Epithelial cell of proximal tubule (primary cell): ENCODE results near the gene WNT2B. TPM values are rescaled to one million over a fixed set of nuclear protein-coding genes. Genes with fewer than 3 reads are reported as not detected.
A peak's percentile ranks its signal among the peaks of the same experiment; 100 is the strongest.

Experiments
- DNase-seq: peaks from one replicate; pipeline ENCODE4 v3.0.0-alpha.2; 2011; ENCODE audit warnings: low read depth
- H3K4me3 ChIP-seq: 2 replicates; pipeline ENCODE4 v1.5.1; 2011; ENCODE audit warnings: low read depth, mild to moderate bottlenecking, low read length
- total RNA-seq: library from RNA; depleted of rRNA; stranded (reverse); fragments of >200 nt; gene quantifications from 2 replicates; pipeline ENCODE4 v1.2.3, GENCODE V29; 2015
- TF ChIP-seq, protein P1 (sequence below): conservative IDR thresholded peaks from 2 replicates; pipeline ENCODE4 v1.5.1; 2012; ENCODE audit warnings: low read depth, mild to moderate bottlenecking, low read length

Gene WNT2B
- total RNA-seq, 1 donor from 2014 or later: 4.8 TPM

DNA sequence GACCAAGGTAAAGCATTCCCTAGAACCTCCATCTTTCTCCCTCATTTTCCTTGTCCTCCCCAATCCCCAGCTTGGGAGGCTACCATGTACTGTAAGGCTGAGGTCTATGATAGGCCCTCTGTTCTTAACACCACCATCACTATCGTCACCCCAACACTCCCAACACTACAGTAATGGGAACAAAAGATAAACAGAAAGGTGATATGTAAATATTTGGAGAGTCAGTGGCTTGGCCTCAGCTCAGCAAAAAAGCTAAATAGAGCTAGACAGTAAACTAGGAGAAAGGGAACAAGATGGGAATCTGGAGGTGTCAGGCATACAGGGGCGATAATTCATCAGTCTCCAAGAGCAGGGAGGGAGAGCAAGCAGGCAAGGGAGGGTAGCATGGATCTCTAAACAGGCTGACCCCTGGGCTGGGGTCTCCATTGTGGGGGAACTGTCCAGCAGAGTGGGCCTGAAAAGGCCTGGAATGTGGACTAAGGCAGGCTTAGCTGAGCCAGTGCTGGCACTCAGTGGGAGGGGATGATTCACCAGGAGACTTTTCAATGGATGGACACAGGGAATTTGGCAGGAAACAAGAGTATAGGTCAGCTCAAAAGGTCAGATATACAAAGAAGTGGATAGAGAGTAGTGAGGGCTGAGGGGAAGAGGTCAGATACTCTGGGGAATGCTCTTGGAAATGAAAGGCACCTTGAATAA is 6.7 kb downstream of the WNT2B start:
- no peak overlapping the region for H3K4me3 ChIP-seq
- DNase-seq: peak; percentile 81
- TF ChIP-seq, protein P1, sequence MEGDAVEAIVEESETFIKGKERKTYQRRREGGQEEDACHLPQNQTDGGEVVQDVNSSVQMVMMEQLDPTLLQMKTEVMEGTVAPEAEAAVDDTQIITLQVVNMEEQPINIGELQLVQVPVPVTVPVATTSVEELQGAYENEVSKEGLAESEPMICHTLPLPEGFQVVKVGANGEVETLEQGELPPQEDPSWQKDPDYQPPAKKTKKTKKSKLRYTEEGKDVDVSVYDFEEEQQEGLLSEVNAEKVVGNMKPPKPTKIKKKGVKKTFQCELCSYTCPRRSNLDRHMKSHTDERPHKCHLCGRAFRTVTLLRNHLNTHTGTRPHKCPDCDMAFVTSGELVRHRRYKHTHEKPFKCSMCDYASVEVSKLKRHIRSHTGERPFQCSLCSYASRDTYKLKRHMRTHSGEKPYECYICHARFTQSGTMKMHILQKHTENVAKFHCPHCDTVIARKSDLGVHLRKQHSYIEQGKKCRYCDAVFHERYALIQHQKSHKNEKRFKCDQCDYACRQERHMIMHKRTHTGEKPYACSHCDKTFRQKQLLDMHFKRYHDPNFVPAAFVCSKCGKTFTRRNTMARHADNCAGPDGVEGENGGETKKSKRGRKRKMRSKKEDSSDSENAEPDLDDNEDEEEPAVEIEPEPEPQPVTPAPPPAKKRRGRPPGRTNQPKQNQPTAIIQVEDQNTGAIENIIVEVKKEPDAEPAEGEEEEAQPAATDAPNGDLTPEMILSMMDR: no peak

DNA sequence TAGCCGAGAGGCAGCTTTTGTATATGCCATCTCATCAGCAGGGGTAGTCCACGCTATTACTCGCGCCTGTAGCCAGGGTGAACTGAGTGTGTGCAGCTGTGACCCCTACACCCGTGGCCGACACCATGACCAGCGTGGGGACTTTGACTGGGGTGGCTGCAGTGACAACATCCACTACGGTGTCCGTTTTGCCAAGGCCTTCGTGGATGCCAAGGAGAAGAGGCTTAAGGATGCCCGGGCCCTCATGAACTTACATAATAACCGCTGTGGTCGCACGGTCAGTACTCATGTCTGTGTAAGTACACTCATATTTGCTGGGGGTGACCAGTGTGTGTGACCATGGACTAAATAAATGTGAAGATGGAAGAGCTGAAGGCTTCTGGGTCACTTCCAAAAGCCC is 7.4 kb downstream of the WNT2B start:
- H3K4me3 ChIP-seq: no peak overlapping the region
- no peak for DNase-seq
- TF ChIP-seq, protein P1: no peak

DNA sequence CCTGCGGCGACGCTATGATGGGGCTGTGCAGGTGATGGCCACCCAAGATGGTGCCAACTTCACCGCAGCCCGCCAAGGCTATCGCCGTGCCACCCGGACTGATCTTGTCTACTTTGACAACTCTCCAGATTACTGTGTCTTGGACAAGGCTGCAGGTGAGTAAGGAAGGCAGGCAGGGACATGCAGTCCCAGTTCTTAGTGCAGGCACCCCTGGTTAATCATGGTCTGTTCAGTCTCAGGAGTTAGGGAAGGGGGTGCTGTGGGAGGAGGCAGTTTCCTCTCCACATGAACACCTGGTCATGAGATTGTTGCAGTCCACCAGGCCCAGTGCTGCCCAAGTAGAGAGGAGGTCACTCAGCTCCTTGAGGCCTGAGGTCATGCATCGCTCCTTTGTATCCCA is 8.5 kb downstream of the WNT2B start:
- no peak for DNase-seq
- TF ChIP-seq, protein P1: no peak
- no peak overlapping the region for H3K4me3 ChIP-seq

DNA sequence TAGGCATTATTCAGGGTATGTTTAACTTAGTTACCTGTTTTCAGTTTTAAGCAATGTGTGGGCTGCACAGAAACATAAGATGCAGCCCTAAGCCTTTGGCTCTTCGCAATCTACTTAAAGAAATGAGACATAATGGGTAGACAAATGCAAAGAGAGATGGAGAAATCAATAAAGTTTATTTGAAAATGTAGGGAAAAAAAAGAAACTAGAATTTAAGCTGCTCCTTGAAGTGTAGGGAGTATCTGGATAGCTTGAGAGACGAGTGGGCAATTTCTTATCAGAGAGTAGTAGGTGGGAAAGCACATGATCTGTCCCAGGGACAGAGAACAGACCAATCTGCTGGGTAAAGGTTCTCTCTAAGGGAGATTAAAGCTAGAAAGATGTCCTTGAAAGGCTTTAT is 8.9 kb downstream of the WNT2B start:
- TF ChIP-seq, protein P1: no peak
- no peak overlapping the region for H3K4me3 ChIP-seq
- no peak for DNase-seq

DNA sequence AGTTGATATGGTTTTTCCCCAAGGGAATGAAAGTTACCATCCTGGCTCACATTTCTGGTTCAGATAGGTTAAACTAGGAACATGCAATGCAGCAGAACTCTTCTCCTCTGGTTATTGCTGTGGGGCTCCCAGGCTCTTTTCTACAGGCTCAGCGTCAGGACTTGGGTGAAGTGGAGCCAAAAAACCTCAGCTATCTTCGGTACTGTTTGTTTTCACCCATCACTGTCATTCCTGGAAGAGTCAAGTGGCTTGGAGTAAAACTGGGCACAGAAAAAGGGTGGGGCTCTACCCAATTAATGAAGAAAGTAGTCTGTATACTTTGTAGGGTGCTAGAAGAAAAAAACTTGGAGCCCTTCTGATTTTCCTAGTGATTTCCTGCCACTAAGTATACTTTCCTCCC is 9.4 kb downstream of the WNT2B start:
- DNase-seq: no peak
- H3K4me3 ChIP-seq: no peak overlapping the region
- TF ChIP-seq, protein P1: no peak

DNA sequence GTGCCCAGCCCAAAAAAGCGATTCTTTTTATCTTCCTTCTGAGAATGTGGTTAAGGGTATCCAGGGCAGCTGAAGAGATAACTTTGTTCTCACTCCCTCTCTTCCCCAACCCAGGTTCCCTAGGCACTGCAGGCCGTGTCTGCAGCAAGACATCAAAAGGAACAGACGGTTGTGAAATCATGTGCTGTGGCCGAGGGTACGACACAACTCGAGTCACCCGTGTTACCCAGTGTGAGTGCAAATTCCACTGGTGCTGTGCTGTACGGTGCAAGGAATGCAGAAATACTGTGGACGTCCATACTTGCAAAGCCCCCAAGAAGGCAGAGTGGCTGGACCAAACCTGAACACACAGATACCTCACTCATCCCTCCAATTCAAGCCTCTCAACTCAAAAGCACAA is 11.4 kb downstream of the WNT2B start:
- no peak overlapping the region for H3K4me3 ChIP-seq
- no peak for DNase-seq
- TF ChIP-seq, protein P1: no peak

DNA sequence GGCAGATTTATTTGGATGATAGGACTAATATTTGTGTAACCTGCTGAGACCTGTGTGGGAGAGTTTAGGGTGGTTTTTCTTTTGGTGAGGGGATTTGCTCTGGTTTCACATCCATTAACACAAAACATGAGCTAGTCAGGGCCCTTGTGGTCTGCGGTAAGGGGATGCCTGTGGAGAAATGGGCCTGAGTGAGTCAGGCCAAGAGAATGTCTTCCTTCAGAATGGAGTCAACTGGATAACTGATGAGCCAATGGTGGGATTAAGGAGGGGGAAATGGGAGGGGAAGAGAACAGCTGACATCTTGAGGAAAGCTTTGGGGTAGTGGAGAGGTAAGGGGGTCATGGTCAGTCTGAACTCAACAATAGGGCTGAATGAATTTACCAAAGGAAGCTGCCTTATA is 13.9 kb downstream of the WNT2B start:
- TF ChIP-seq, protein P1: no peak
- peak; percentile 76 for DNase-seq
- no peak overlapping the region for H3K4me3 ChIP-seq
